ENCODE results near the gene TEX44. TPM values are rescaled to one million over a fixed set of nuclear protein-coding genes. Genes with fewer than 3 reads are reported as not detected.

The TEX44 gene
- total RNA-seq, 2 experiments from 2014 or later = not detected

- no peak overlapping the region for H3K4me3 Mint-ChIP-seq
- H3K9me3 Mint-ChIP-seq (ENCODE audit: insufficient read depth) = no peaks in the 10 kb centered on the region
- H3K4me1 Mint-ChIP-seq (ENCODE audit: low read depth) = peaks cover 43% of the 10 kb centered on the region
- peak overlapping the region; percentile 92 for H3K27ac Mint-ChIP-seq
- ChIA-PET POLR2A (interaction anchor here (0.8 to 6.3 kb wide), 9 partner anchors 10 to 147 kb away, joined by 3 to 129 read pairs (median 12); partner anchors contain the start of genes NCL and PTMA), CTCF (interaction anchor here (0.7 to 12.5 kb wide), 23 partner anchors 10 to 559 kb away, joined by 3 to 445 read pairs (median 6); partner anchors contain the start of genes COPS7B, NCL and PTMA)
- H3K36me3 Mint-ChIP-seq (ENCODE audit: low read depth) = no peaks in the 10 kb centered on the region
- ATAC-seq (no peak), DNase-seq (peak; percentile 52)
- peaks cover 3% of the 10 kb centered on the region for H3K27me3 Mint-ChIP-seq (ENCODE audit: low read depth)
Observed at GRCh38 chr2:231611273-231612108, 18.8 kb downstream of the TEX44 start.

GRCh38 chr2:231612109-231612455 lies 19.4 kb downstream of the TEX44 start:
- DNase-seq (no peak), ATAC-seq (no peak)
- peaks cover 3% of the 10 kb centered on the region for H3K27me3 Mint-ChIP-seq (ENCODE audit: low read depth)
- peaks cover 45% of the 10 kb centered on the region for H3K4me1 Mint-ChIP-seq (ENCODE audit: low read depth)
- ChIA-PET POLR2A (interaction anchor here (0.8 to 6.3 kb wide), 10 partner anchors 10 to 147 kb away, joined by 3 to 129 read pairs (median 10); partner anchors contain the start of genes NCL and PTMA), CTCF (interaction anchor here (0.7 to 12.5 kb wide), 23 partner anchors 10 to 559 kb away, joined by 3 to 445 read pairs (median 6); partner anchors contain the start of genes COPS7B, NCL and PTMA)
- peak overlapping the region; percentile 92 for H3K27ac Mint-ChIP-seq
- H3K9me3 Mint-ChIP-seq (ENCODE audit: insufficient read depth) = no peaks in the 10 kb centered on the region
- no peaks in the 10 kb centered on the region for H3K36me3 Mint-ChIP-seq (ENCODE audit: low read depth)
- no peak overlapping the region for H3K4me3 Mint-ChIP-seq

DNA sequence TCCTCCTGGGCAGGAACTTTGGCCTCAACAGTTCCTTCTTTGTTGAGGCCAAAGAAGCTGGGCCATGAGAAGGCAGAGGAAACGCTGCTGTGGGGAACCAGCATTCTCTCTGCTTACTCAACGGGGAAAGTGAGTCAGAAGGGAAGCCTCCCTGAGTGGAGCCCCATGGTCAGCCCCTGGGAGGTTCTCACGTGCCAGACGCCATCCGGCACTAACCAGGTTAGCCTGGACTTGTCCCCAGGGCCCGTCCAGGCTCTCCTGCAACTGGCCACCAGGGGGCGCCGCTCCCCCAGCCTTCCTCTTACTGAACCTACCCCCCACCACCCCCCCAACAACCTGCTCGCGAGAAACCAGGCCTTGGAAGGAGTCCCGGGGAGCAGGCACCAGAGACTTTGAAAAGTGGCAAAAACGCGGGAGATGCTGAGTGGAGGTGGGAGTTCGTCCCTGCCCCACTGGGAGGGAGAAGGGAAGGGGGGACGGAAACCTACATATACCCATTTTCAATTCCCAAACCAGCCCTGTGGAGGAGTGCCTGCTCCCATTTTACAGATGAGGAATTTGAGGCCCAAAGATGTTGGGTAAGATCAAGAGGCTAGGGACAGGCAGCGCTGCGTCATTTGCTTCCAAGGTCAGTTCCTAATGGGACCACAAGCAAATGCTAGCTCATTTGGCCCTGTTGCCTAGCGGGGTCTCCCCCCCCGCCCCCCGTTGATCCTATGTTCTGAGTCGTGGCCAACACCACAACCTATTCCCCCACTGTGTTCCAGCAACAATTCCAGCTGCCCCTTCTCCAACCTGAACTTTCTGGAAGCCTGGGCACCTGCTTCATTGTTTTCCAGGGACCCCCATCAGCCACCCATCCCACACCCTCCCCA lies 20.0 kb downstream of the TEX44 start:
- H3K27ac Mint-ChIP-seq = peak overlapping the region; percentile 92
- H3K4me3 Mint-ChIP-seq = peak overlapping the region; percentile 79
- DNase-seq (peak; percentile 95), ATAC-seq (peak; percentile 57)
- no peaks in the 10 kb centered on the region for H3K9me3 Mint-ChIP-seq (ENCODE audit: insufficient read depth)
- no peaks in the 10 kb centered on the region for H3K27me3 Mint-ChIP-seq (ENCODE audit: low read depth)
- POLR2A ChIA-PET = interaction anchor here (0.6 to 6.3 kb wide), 22 partner anchors 7 to 148 kb away, joined by 3 to 129 read pairs (median 5); partner anchors contain the start of genes NCL and PTMA
- no peaks in the 10 kb centered on the region for H3K36me3 Mint-ChIP-seq (ENCODE audit: low read depth)
- H3K4me1 Mint-ChIP-seq (ENCODE audit: low read depth) = peaks cover 51% of the 10 kb centered on the region
- CTCF ChIA-PET = interaction anchor here (0.7 to 12.5 kb wide), 29 partner anchors 8 to 560 kb away, joined by 3 to 445 read pairs (median 5); partner anchors contain the start of genes COPS7B, NCL and PTMA

DNA sequence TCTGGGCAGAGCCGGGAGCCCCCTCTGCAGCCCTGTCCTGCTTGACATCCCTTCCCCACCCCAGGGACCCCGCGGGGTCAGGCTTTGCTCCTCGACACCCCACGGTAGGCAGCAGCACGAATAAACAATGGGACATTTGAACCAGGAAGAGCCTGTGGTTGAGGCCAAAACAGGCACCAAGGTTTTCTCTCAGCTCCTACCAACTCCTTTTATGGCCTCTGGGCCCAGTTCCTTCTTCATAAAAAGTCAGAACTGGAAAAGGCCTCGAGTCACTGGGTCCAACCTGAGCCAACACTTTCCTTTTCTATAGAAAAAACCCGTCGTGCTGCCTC lies 20.6 kb downstream of the TEX44 start:
- H3K4me1 Mint-ChIP-seq (ENCODE audit: low read depth) = peaks cover 57% of the 10 kb centered on the region
- no peaks in the 10 kb centered on the region for H3K9me3 Mint-ChIP-seq (ENCODE audit: insufficient read depth)
- no peaks in the 10 kb centered on the region for H3K27me3 Mint-ChIP-seq (ENCODE audit: low read depth)
- DNase-seq (no peak), ATAC-seq (peak; percentile 5)
- peak overlapping the region; percentile 92 for H3K27ac Mint-ChIP-seq
- ChIA-PET CTCF (interaction anchor here (0.6 to 12.5 kb wide), 26 partner anchors 9 to 560 kb away, joined by 3 to 445 read pairs (median 6); partner anchors contain the start of gene PTMA), POLR2A (interaction anchor here (0.6 to 6.3 kb wide), 23 partner anchors 8 to 149 kb away, joined by 3 to 129 read pairs (median 5); partner anchors contain the start of genes NCL and PTMA)
- no peaks in the 10 kb centered on the region for H3K36me3 Mint-ChIP-seq (ENCODE audit: low read depth)
- H3K4me3 Mint-ChIP-seq = peak overlapping the region; percentile 79

- Mint-ChIP-seq H3K36me3 (ENCODE audit: low read depth) (no peaks in the 10 kb centered on the region), H3K27ac (peak overlapping the region; percentile 96), H3K4me1 (ENCODE audit: low read depth) (peaks cover 57% of the 10 kb centered on the region), H3K9me3 (ENCODE audit: insufficient read depth) (no peaks in the 10 kb centered on the region), H3K27me3 (ENCODE audit: low read depth) (no peaks in the 10 kb centered on the region), H3K4me3 (peak overlapping the region; percentile 81)
- peak; percentile 90 for DNase-seq
- ChIA-PET POLR2A (interaction anchor here (0.9 to 6.3 kb wide), 25 partner anchors 8 to 149 kb away, joined by 3 to 129 read pairs (median 5); partner anchors contain the start of genes NCL and PTMA), CTCF (interaction anchor here (0.6 to 12.5 kb wide), 26 partner anchors 9 to 561 kb away, joined by 3 to 445 read pairs (median 6); partner anchors contain the start of gene PTMA)
- peak; percentile 71 for ATAC-seq
Observed at GRCh38 chr2:231613663-231614558, 21.2 kb downstream of the TEX44 start.

DNA sequence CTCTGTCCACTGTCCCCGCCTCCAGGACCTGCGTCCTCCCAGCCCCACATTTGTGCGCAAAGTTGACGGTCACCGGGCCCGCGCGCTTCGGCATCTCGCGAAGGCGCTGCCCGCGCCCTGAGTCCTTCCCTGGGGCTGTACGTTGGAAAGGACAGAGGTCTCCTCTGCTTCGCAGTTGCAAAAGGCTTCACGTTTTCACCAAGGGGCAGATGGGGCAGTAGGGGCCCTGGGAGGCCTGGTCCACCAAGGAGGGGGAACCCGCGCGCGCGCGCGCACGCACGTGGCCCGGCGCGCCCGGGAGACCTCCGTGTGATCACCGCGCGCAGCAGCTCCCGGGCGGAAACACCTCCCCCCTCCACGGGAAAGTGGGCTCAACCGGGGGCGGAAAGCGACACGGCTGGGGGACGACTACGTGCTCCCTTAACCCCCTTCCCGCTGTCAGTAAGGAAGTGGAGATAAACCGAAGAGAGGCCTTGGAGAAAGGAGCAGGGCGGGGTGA lies 21.9 kb downstream of the TEX44 start:
- POLR2A ChIA-PET = interaction anchor here (0.9 to 6.3 kb wide), 14 partner anchors 8 to 99 kb away, joined by 3 to 129 read pairs (median 8); partner anchors contain the start of gene PTMA
- DNase-seq (peak; percentile 51), ATAC-seq (peak; percentile 0)
- Mint-ChIP-seq H3K4me1 (ENCODE audit: low read depth) (peaks cover 57% of the 10 kb centered on the region), H3K36me3 (ENCODE audit: low read depth) (no peaks in the 10 kb centered on the region), H3K9me3 (ENCODE audit: insufficient read depth) (no peaks in the 10 kb centered on the region), H3K27me3 (ENCODE audit: low read depth) (no peaks in the 10 kb centered on the region), H3K4me3 (peak overlapping the region; percentile 81), H3K27ac (peak overlapping the region; percentile 96)
- CTCF ChIA-PET = interaction anchor here (0.9 to 12.5 kb wide), 7 partner anchors 13 to 100 kb away, joined by 3 to 445 read pairs (median 24); no protein-coding TSS in a partner anchor

DNA sequence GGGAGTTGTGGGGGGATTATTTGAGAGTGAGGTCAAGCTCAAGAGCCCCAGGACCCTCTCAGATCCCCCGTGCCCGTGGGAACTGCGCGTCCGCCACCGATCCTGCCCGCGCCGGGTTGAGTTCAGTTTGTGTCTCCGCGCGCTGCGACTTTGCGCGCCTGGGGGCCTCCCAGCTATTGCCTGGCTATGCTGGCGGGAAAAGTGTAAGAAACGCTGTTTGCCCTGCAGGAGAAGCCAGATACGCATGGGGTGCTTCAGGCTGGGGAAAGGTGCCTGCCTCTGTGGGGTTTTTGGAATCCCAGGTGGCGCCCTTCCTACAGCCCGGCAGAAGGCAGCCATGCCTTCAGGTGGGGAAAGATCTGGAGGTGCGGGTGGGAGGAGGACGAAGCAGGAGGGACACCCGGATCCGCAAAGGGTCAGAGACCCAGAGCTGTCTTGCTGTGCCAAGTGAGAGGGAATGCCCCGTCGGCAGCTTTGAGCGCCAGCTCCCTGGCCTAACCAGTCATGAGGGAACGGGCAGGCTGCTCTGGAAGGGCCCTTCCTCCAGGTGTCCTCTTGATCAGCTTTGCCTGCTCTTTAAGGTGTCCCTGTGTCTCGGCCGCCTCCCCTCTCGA lies 22.5 kb downstream of the TEX44 start:
- CTCF ChIA-PET = interaction anchor here (0.9 to 12.5 kb wide), 6 partner anchors 12 to 99 kb away, joined by 3 to 445 read pairs (median 18); no protein-coding TSS in a partner anchor
- POLR2A ChIA-PET = interaction anchor here (1.9 to 6.3 kb wide), 5 partner anchors 8 to 99 kb away, joined by 7 to 129 read pairs (median 75); partner anchors contain the start of gene PTMA
- H3K27ac Mint-ChIP-seq = peak overlapping the region; percentile 96
- peak overlapping the region; percentile 81 for H3K4me3 Mint-ChIP-seq
- H3K9me3 Mint-ChIP-seq (ENCODE audit: insufficient read depth) = no peaks in the 10 kb centered on the region
- no peak for DNase-seq
- H3K4me1 Mint-ChIP-seq (ENCODE audit: low read depth) = peaks cover 58% of the 10 kb centered on the region
- no peaks in the 10 kb centered on the region for H3K27me3 Mint-ChIP-seq (ENCODE audit: low read depth)
- ATAC-seq = no peak
- H3K36me3 Mint-ChIP-seq (ENCODE audit: low read depth) = no peaks in the 10 kb centered on the region

- ChIA-PET CTCF (interaction anchor here (2.1 kb wide), 1 partner anchor 58 kb away, joined by 11 read pairs; no protein-coding TSS in a partner anchor), POLR2A (interaction anchor here (5.0 kb wide), 1 partner anchor 91 kb away, joined by 129 read pairs; the partner anchor contains the start of gene PTMA)
- H3K27me3 Mint-ChIP-seq (ENCODE audit: low read depth) = no peaks in the 10 kb centered on the region
- no peak overlapping the region for H3K27ac Mint-ChIP-seq
- no peaks in the 10 kb centered on the region for H3K36me3 Mint-ChIP-seq (ENCODE audit: low read depth)
- no peak for DNase-seq
- no peak overlapping the region for H3K4me3 Mint-ChIP-seq
- no peak for ATAC-seq
- H3K4me1 Mint-ChIP-seq (ENCODE audit: low read depth) = peaks cover 58% of the 10 kb centered on the region
- no peaks in the 10 kb centered on the region for H3K9me3 Mint-ChIP-seq (ENCODE audit: insufficient read depth)
Observed at GRCh38 chr2:231616296-231616695, 23.6 kb downstream of the TEX44 start.

GRCh38 chr2:231617059-231617926 lies 24.6 kb downstream of the TEX44 start:
- ATAC-seq (no peak), DNase-seq (no peak)
- H3K9me3 Mint-ChIP-seq (ENCODE audit: insufficient read depth) = no peaks in the 10 kb centered on the region
- H3K36me3 Mint-ChIP-seq (ENCODE audit: low read depth) = no peaks in the 10 kb centered on the region
- POLR2A ChIA-PET = interaction anchor here (0.9 to 1.5 kb wide), 3 partner anchors 11 to 94 kb away, joined by 3 to 4 read pairs (median 4); no protein-coding TSS in a partner anchor
- H3K4me3 Mint-ChIP-seq = no peak overlapping the region
- H3K4me1 Mint-ChIP-seq (ENCODE audit: low read depth) = peaks cover 55% of the 10 kb centered on the region
- H3K27me3 Mint-ChIP-seq (ENCODE audit: low read depth) = no peaks in the 10 kb centered on the region
- no peak overlapping the region for H3K27ac Mint-ChIP-seq
- CTCF ChIA-PET = interaction anchor here (0.9 to 2.1 kb wide), 5 partner anchors 31 to 97 kb away, joined by 3 to 11 read pairs (median 4); no protein-coding TSS in a partner anchor

Measured in activated CD8-positive, alpha-beta T cell treated with anti-CD3 and anti-CD28 coated beads, Interleukin-2, amount 10 ng/mL, durations not matched to agents 7 days and 5 days (primary cell).